HG03039 (cell line): ENCODE data around the gene SCRN1.

Experiments
- ATAC-seq: cut with Tn5 transposase; IDR thresholded peaks from one replicate; pipeline ENCODE4 v1.9.1; 2021; ENCODE audit warnings: mild to moderate bottlenecking, moderate library complexity; ENCODE audit not compliant: unreplicated experiment

The SCRN1 gene

GRCh38 chr7:29935111-29935510 is 54.5 kb downstream of the SCRN1 start:
- ATAC-seq: no peak

GRCh38 chr7:29929018-29929807 is 60.4 kb downstream of the SCRN1 start:
- ATAC-seq: no peak

DNA sequence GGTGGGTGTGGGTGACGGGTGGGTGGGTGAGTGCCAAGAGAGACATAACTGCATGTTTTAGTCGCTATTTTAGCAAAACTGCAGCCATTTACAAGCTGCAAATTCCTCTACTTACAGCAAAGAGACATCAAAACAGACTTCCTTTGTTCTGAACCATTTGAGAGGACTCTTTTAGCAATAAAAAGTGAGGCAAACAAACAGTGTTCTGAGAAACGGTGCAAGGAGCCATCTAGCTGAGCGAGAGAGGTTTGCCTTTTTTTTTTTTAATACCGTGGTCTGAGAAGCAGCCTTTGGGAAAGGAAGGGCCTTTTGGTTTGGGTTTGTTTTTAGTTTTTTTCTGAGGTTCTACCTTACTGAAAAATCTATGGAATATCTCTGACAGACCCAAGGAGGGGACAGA is 62.9 kb downstream of the SCRN1 start:
- no peak for ATAC-seq

- ATAC-seq: no peak
Observed at GRCh38 chr7:29926216-29926615, 63.4 kb downstream of the SCRN1 start.

GRCh38 chr7:29924684-29925083 is 64.9 kb downstream of the SCRN1 start:
- ATAC-seq: peak; percentile 46

- ATAC-seq: no peak
Observed at GRCh38 chr7:29924006-29924405, 65.6 kb downstream of the SCRN1 start.

- no peak for ATAC-seq
Observed at GRCh38 chr7:29922921-29923700, 66.5 kb downstream of the SCRN1 start.

- ATAC-seq: peak; percentile 76
Observed at GRCh38 chr7:29921404-29922010, 68.1 kb downstream of the SCRN1 start.

DNA sequence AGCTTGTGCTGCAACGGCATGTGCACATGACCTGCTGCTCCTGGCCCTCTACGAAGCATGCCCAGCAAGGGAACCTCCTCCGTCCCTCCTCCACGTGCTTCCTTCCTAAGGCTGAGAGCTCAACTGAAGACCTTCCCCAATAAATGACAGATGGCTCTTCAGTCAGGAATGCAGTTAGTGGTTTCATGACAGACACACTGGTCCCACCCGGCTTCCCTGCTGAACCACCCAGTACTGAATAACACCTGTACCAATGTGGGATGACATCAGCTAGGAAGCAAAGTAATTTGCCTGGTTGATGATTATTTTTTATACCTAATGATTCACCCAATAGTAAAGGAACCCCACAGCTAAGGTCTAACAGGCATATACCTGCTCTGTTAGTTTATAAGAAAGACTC is 69.1 kb downstream of the SCRN1 start:
- ATAC-seq: no peak

DNA sequence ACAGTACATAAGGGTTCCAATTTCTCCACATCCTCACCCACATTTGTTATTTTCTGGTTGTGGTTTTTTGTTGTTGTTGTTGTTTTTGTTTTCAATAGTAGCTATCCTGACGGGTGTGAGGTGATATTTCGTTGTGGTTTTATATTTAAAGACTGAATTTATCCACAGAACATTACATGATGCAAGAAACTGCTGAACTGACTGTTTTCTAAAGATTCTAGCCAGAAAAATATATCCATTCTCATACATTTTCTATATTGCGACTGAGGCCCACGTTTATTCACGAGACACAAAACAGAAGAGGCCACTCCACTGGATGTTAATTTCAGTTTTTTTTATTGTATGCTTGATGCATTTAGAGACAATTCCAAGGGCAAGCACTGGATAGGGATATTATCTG is 69.8 kb downstream of the SCRN1 start:
- no peak for ATAC-seq

DNA sequence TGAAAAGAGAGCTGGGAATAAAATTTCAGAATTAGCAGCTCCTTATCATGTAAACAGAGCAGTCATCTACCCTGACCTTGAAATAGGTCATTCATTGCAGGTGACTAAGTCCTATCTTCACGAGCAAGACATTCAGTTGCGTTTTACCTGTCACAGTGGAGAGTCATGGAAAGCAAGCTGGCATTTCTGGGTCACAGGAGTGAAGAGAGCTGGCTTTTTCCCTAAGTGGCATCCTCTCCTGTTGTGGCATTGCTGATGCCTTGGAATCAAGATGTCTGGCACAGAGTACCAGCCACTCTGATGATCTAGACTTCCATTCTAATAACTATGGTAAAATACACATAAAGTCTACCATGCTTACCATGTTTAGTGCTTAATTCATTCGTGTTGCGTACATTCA is 70.8 kb downstream of the SCRN1 start:
- no peak for ATAC-seq

GRCh38 chr7:29917641-29918040 is 72.0 kb downstream of the SCRN1 start:
- no peak for ATAC-seq

DNA sequence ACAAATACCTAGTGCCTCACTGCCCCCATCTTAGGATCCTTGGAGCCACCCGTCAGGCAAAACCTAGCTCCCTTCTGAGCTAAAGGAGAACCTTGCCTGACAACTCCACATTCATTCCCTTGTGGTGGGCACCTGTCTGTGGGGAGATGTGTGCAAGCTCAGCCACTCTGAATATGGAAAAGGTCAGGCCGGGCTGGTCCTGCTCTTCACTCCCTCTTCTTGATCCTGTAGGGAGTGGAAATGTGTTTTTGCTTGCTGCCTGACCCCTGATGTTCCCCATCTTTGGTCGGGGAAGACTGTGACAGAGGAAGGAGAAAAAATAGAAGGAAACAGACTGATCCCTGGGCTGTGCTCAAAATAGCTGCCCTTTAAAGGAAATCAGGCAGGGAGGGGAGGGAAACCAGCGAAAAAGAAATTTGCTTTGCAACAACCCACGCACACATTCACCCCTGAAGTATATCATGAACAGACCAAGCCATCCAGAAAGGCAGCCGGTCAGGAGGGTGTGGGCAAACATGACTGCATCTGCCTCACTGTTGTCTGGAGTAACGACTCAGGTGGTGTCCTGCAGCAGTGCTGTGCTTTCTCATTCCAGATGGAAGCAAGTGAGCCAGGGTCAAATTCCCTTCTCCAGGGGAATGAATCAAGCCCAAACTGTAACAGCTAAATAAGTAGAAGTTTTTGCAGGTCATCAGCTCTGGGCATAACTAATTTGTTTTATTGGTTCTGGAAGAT is 74.0 kb downstream of the SCRN1 start:
- ATAC-seq: no peak

- no peak for ATAC-seq
Observed at GRCh38 chr7:29914180-29914579, 75.4 kb downstream of the SCRN1 start.

- ATAC-seq: no peak
Observed at GRCh38 chr7:29906200-29907022, 83.2 kb downstream of the SCRN1 start.

DNA sequence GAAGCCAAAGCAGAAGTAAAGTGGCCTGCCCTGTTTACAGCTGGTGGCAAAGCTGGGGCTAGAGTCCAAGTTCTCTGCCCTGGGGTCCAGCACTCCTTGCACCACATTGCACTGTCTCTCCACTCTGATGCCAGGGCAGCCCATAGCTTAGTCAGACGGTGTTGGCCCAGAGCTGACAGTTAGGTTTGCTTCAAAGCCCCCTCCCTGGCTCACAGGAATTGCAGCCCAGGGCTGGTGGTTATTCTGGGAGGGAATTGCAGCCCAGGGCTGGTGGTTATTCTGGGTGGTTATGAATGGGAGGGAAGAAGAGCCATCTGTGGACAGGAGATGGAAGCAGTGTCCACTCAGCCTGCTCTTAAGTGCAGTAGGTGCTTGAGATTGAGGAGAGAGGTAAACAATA is 88.9 kb downstream of the SCRN1 start:
- no peak for ATAC-seq

GRCh38 chr7:29898301-29898700 is 91.3 kb downstream of the SCRN1 start:
- no peak for ATAC-seq

- no peak for ATAC-seq
Observed at GRCh38 chr7:29896685-29897411, 92.8 kb downstream of the SCRN1 start.

- ATAC-seq: no peak
Observed at GRCh38 chr7:29895559-29895958, 94.0 kb downstream of the SCRN1 start.

GRCh38 chr7:29894256-29894655 is 95.3 kb downstream of the SCRN1 start:
- ATAC-seq: no peak
